ENCODE measurements around the gene PRKACA. TPM values are rescaled to one million over a fixed set of nuclear protein-coding genes. Genes with fewer than 3 reads are reported as not detected.

Gene PRKACA
- total RNA-seq, 6 experiments from 2014 or later: 137 to 170 (median 149) TPM

- TF ChIP-seq CTCF (IDR thresholded peaks at IDR 0.05): peak; percentile 53
- no peaks in the 10 kb centered on the region for H3K9me3 Mint-ChIP-seq
- H3K36me3 Mint-ChIP-seq (ENCODE audit: low read depth): no peaks in the 10 kb centered on the region
- DNase-seq: no peak
- H3K4me3 Mint-ChIP-seq: no peak overlapping the region; the same call in 1 of the 2 replicates
- H3K4me1 Mint-ChIP-seq (ENCODE audit: low read depth): peaks cover 43% of the 10 kb centered on the region
- 0 out of 2 replicates have a peak, but pooled peaks cover 1% of the 10 kb centered on the region for H3K27me3 Mint-ChIP-seq (ENCODE audit: insufficient read depth)
- peak overlapping the region; percentile 87 for H3K27ac Mint-ChIP-seq
Observed at GRCh38 chr19:14113762-14114414, 3.7 kb downstream of the PRKACA start.

GRCh38 chr19:14112809-14113385 lies 4.7 kb downstream of the PRKACA start:
- no peak for DNase-seq
- Mint-ChIP-seq H3K4me3 (peak overlapping the region; percentile 53; the same call in 1 of the 2 replicates), H3K36me3 (ENCODE audit: low read depth) (peaks cover 4% of the 10 kb centered on the region; the same call in 1 of the 2 replicates), H3K27ac (peak overlapping the region; percentile 87), H3K27me3 (ENCODE audit: insufficient read depth) (peaks cover 1% of the 10 kb centered on the region; the same call in 1 of the 2 replicates), H3K4me1 (ENCODE audit: low read depth) (peaks cover 36% of the 10 kb centered on the region), H3K9me3 (no peaks in the 10 kb centered on the region)
- TF ChIP-seq CTCF (IDR thresholded peaks at IDR 0.05): no peak

GRCh38 chr19:14112051-14112808 lies 5.3 kb downstream of the PRKACA start:
- H3K4me1 Mint-ChIP-seq (ENCODE audit: low read depth): peaks cover 36% of the 10 kb centered on the region
- H3K27me3 Mint-ChIP-seq (ENCODE audit: insufficient read depth): peaks cover 1% of the 10 kb centered on the region; the same call in 1 of the 2 replicates
- no peaks in the 10 kb centered on the region for H3K9me3 Mint-ChIP-seq
- peaks cover 4% of the 10 kb centered on the region; the same call in 1 of the 2 replicates for H3K36me3 Mint-ChIP-seq (ENCODE audit: low read depth)
- no peak for TF ChIP-seq CTCF (IDR thresholded peaks at IDR 0.05)
- peak overlapping the region; percentile 87 for H3K27ac Mint-ChIP-seq
- no peak overlapping the region for H3K4me3 Mint-ChIP-seq
- DNase-seq: no peak

- H3K27ac Mint-ChIP-seq: no peak overlapping the region
Observed at GRCh38 chr19:14111486-14111885, 6.1 kb downstream of the PRKACA start.

More at GRCh38 chr19:14111486-14111885, 6.1 kb downstream of the PRKACA start:
- Mint-ChIP-seq H3K4me3 (no peak overlapping the region), H3K9me3 (no peaks in the 10 kb centered on the region), H3K4me1 (ENCODE audit: low read depth) (peaks cover 34% of the 10 kb centered on the region), H3K27me3 (ENCODE audit: insufficient read depth) (peaks cover 1% of the 10 kb centered on the region; the same call in 1 of the 2 replicates), H3K36me3 (ENCODE audit: low read depth) (peaks cover 4% of the 10 kb centered on the region; the same call in 1 of the 2 replicates)
- DNase-seq: no peak
- TF ChIP-seq CTCF (IDR thresholded peaks at IDR 0.05): no peak
